Mammary epithelial cell (primary cell): Measurements from ENCODE around the gene MRFAP1.
"Not testable (repeated sequence)": the region's sequence is repeated elsewhere in the genome, so short reads cannot be mapped to it uniquely, and the experiment has no call there.

Experiments used
- EZH2 ChIP-seq: IDR thresholded peaks from 2 replicates; pipeline ENCODE4 v1.6.1; 2012; ENCODE audit warnings: low read length, inconsistent platforms, borderline replicate concordance
- TF ChIP-seq, protein P1 (sequence below), 2 donors: IDR thresholded peaks in 1 of 2; conservative IDR thresholded peaks in 1 of 2; 2 replicates each; pipeline ENCODE4 v1.5.1; 2011 to 2012; ENCODE audit warnings: inconsistent platforms in 2 of 2, low read length in 2 of 2, mild to moderate bottlenecking in 2 of 2, control low read depth in 1 of 2, low read depth in 1 of 2; ENCODE audit not compliant: insufficient read depth in 1 of 2; ENCODE audit errors: extremely low read depth in 1 of 2

GRCh38 chr4:6672541-6673190, 32.2 kb downstream of the MRFAP1 start:
- not testable (repeated sequence) for TF ChIP-seq EZH2
- TF ChIP-seq, protein P1, sequence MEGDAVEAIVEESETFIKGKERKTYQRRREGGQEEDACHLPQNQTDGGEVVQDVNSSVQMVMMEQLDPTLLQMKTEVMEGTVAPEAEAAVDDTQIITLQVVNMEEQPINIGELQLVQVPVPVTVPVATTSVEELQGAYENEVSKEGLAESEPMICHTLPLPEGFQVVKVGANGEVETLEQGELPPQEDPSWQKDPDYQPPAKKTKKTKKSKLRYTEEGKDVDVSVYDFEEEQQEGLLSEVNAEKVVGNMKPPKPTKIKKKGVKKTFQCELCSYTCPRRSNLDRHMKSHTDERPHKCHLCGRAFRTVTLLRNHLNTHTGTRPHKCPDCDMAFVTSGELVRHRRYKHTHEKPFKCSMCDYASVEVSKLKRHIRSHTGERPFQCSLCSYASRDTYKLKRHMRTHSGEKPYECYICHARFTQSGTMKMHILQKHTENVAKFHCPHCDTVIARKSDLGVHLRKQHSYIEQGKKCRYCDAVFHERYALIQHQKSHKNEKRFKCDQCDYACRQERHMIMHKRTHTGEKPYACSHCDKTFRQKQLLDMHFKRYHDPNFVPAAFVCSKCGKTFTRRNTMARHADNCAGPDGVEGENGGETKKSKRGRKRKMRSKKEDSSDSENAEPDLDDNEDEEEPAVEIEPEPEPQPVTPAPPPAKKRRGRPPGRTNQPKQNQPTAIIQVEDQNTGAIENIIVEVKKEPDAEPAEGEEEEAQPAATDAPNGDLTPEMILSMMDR (conservative IDR thresholded peaks at IDR 0.05 in 1 of 2, IDR thresholded peaks at IDR 0.05 in 1 of 2; ENCODE audit: extremely low read depth in 1 of 2, insufficient read depth in 1 of 2, low read depth in 1 of 2, low read length in 2 of 2), result not testable (repeated sequence)
